ENCODE measurements around the gene BFSP1. TPM values are rescaled to one million over a fixed set of nuclear protein-coding genes. Genes with fewer than 3 reads are reported as not detected.
A peak's percentile ranks its signal among the peaks of the same experiment; 100 is the strongest.

The BFSP1 gene
- total RNA-seq, result under 1 TPM; 0.41 to 0.68 TPM
- long read RNA-seq, partial matches to known transcripts, result 0 of 1 reads
- long read RNA-seq, other reads (novel, unspliced or antisense), result 0 of 1 reads

- intact Hi-C loops (cut with DNase I), result no loop called here
- ATAC-seq (peak; percentile 86 to 90), DNase-seq (peak; percentile 56)
Observed at GRCh38 chr20:17530716-17531664, at the start of gene BFSP1. Gene BFSP1, minus strand, starts transcription at chr20:17531379. Its CDS starts 50 bp downstream, at chr20:17531329.

- ATAC-seq, result no peak
- intact Hi-C loops (cut with DNase I), result no loop called here
Observed at GRCh38 chr20:17580895-17581294, 49.7 kb upstream of the BFSP1 start.

GRCh38 chr20:17579369-17580039 lies 48.3 kb upstream of the BFSP1 start:
- no peak for DNase-seq
- intact Hi-C loops (cut with DNase I), result no loop called here
- ATAC-seq, result no peak

More at GRCh38 chr20:17580895-17581294, 49.7 kb upstream of the BFSP1 start:
- DNase-seq, result no peak

GRCh38 chr20:17576215-17576614 lies 45.0 kb upstream of the BFSP1 start:
- ATAC-seq (no peak), DNase-seq (no peak)
- intact Hi-C loops (cut with DNase I), result no loop called here

GRCh38 chr20:17573463-17573862 lies 42.3 kb upstream of the BFSP1 start:
- intact Hi-C loops (cut with DNase I), result no loop called here
- DNase-seq, result no peak
- ATAC-seq, result no peak

GRCh38 chr20:17572034-17572638 lies 41.0 kb upstream of the BFSP1 start:
- DNase-seq (no peak), ATAC-seq (no peak)
- intact Hi-C loops (cut with DNase I), result no loop called here

- DNase-seq (no peak), ATAC-seq (no peak)
- intact Hi-C loops (cut with DNase I), result no loop called here
Observed at GRCh38 chr20:17571153-17571527, 40.0 kb upstream of the BFSP1 start.

GRCh38 chr20:17570347-17571152 lies 39.4 kb upstream of the BFSP1 start:
- intact Hi-C loops (cut with DNase I), result no loop called here
- DNase-seq, result peak; percentile 62

GRCh38 chr20:17569616-17570346 lies 38.6 kb upstream of the BFSP1 start, which contains the start of gene DSTN:
Gene DSTN, plus strand, starts transcription at chr20:17570075. Its CDS starts 134 bp downstream, at chr20:17570209.
- intact Hi-C loops (cut with DNase I), result no loop called here
- ATAC-seq, result peak; percentile 92 to 94
- peak; percentile 95 for DNase-seq

More at GRCh38 chr20:17570347-17571152, 39.4 kb upstream of the BFSP1 start:
- ATAC-seq, result peak; percentile 45 to 48

GRCh38 chr20:17568972-17569521 lies 37.9 kb upstream of the BFSP1 start:
- peak; percentile 92 for DNase-seq
- intact Hi-C loops (cut with DNase I), result no loop called here
- ATAC-seq, result peak; percentile 58 to 86

- DNase-seq, result no peak
- intact Hi-C loops (cut with DNase I), result no loop called here
- ATAC-seq, result no peak
Observed at GRCh38 chr20:17568045-17568788, 37.0 kb upstream of the BFSP1 start.

- intact Hi-C loops (cut with DNase I), result no loop called here
- DNase-seq, result no peak
- no peak for ATAC-seq
Observed at GRCh38 chr20:17566345-17566744, 35.2 kb upstream of the BFSP1 start.

GRCh38 chr20:17565169-17565845 lies 34.1 kb upstream of the BFSP1 start:
- ATAC-seq (no peak), DNase-seq (no peak)
- intact Hi-C loops (cut with DNase I), result no loop called here

GRCh38 chr20:17562804-17563305 lies 31.7 kb upstream of the BFSP1 start:
- DNase-seq, result no peak
- ATAC-seq, result peak in 1 of 2 donors; percentile 24
- intact Hi-C loops (cut with DNase I), result no loop called here

- ATAC-seq, result no peak
- intact Hi-C loops (cut with DNase I), result no loop called here
- no peak for DNase-seq
Observed at GRCh38 chr20:17560344-17561074, 29.3 kb upstream of the BFSP1 start.

GRCh38 chr20:17559338-17559737 lies 28.2 kb upstream of the BFSP1 start:
- intact Hi-C loops (cut with DNase I), result no loop called here
- ATAC-seq (no peak), DNase-seq (no peak)

Data from left cardiac atrium (tissue), 4 donors.